ENCODE data around the gene RNF225.

The RNF225 gene

DNA sequence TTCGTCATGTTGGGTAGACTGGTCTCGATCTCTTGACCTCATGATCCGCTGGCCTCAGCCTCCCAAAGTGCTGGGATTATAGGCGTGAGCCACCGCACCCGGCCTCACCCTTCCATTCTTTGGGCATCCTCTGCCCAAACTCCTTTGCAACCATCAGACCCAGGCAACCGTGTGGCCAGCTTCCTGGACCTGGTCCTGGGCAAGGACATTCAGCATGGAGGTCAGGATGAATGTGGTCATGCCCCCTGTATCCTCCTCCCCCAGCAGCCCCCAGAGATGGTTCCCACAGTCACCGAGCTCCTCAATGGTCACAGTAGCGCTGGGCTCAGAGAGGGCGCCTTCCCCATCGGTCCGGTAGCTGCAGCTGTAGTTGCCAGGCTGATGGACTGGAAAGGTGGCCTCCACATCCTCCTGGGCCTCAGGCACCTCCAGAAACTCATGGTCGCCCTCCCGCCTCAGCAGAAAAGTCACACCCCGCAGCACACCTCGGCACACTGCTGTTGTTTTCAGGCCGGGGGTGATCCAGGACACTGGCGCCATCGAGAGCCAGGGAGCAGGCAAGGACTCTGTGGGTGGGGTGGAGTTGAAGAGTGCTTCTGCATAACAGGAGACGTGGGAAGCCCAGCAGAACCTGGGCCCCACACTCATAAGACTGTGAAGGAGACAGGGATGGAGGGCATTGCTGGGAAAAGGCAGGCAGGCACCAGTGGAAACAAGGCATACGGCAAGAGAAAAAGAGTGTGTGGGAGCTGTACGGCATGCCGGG lies 43.3 kb upstream of the RNF225 start:
- TF ChIP-seq, protein P1, sequence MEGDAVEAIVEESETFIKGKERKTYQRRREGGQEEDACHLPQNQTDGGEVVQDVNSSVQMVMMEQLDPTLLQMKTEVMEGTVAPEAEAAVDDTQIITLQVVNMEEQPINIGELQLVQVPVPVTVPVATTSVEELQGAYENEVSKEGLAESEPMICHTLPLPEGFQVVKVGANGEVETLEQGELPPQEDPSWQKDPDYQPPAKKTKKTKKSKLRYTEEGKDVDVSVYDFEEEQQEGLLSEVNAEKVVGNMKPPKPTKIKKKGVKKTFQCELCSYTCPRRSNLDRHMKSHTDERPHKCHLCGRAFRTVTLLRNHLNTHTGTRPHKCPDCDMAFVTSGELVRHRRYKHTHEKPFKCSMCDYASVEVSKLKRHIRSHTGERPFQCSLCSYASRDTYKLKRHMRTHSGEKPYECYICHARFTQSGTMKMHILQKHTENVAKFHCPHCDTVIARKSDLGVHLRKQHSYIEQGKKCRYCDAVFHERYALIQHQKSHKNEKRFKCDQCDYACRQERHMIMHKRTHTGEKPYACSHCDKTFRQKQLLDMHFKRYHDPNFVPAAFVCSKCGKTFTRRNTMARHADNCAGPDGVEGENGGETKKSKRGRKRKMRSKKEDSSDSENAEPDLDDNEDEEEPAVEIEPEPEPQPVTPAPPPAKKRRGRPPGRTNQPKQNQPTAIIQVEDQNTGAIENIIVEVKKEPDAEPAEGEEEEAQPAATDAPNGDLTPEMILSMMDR (IDR thresholded peaks at IDR 0.05) = no peak

DNA sequence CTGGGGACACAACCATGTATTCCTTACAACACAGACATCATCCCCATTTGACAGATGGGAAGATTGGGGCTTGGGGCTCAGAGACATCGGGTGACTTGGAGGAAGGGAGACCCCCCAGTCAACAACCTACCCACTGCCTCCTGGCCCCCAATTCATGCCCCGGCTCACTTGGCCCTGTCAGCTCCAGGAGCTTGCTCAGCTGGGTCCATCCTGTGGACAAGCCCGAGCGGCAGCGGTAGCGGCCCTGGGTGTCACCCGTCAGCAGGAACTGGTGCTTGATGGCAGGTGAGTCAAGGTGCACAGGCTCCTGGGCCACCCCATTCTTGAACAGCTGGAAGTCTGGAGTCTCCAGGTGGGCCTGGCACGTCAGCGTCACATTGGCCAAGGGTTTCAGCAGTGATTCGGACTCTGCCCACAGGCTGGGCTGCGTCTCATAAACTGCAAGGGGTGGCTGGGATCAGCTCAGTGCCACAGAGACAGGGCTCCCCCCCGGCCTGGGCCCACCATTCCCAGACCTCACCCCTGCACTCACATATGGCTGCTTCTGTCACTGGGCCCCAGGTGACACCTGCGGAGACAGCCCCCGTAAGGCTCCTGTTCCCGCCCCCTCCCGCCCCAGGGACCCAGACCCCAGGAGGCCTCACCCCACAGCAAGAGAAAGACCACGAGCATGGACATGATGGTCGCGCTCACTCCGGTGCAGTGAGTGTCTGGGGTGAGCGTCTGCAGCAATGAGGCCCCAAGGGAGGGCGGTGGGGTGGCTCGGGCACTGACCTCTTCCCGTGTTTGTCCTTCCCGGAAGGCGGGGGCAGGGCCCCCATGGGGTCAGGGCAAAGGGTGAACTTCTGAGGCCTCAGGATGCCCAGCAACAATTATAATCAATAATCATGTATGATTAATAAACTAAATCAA lies 42.4 kb upstream of the RNF225 start, which contains the start of gene A1BG:
Gene A1BG, minus strand, starts transcription at position 733 of the 912 bp plus-strand sequence. Its CDS starts 55 bp downstream, at position 678.
- TF ChIP-seq, protein P1 (IDR thresholded peaks at IDR 0.05) = no peak

DNA sequence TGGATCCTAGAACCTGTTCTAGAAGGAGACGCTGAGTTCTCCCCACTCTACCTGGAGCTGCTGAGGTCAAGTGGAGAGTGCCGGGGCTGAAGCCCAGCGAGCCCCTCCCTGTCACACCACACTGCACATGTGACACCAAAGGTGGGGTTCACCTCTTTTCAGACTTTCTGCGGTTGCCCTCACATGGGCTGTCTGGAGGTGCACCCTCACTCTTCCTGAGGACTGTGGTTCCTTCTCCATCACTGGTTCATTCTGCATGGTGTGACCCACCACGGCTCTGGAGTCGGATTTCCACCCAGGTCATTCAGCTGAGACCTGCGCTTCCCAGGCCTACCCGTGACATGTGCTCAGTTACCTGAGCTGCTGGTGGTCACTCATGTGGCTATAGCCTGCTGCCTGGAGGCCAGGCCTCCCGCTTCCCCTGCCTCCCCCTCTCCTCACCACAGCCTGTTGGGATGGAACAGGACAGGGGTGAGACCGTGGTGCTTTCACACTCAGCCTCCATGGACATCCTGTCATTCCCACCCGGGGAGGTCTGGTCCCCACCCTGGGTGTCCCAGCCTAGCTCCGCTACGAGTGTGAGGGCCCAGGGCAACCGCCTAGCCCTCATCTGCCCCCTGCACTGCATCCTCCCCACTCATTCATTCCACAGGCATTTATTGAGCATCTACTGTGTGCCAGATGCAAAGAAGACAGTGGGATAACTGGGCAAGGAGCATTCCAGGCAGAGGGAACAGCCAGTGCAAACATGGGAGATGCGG lies 41.6 kb upstream of the RNF225 start:
- TF ChIP-seq, protein P1 (IDR thresholded peaks at IDR 0.05) = no peak

DNA sequence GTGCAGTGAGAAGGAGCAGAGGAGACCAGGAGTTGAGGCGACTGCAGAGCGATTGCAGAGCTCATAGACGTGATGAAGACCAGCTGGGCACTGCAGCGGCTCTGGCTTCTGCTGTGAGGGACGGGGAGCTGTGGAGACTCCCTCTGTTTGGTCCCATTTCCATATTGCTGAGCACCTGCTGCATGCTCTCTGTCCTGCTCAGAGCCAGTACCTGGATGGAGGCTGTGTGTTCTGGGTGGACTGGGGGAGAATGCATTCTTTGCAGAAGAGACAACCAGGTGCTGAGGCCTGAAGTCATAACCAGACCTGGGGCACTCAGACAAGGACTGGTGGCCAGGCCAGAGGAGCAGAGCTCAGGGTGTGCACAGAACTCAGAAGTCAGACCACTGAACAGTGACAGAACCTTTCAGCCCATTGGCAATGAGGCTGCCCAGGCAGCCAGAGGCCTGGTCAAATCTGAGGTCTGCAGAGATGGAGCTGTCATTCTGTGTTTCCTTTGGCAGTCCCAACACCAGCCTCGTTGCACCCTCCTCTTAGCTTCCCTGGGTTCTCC lies 40.9 kb upstream of the RNF225 start:
- TF ChIP-seq, protein P1 (IDR thresholded peaks at IDR 0.05) = no peak

DNA sequence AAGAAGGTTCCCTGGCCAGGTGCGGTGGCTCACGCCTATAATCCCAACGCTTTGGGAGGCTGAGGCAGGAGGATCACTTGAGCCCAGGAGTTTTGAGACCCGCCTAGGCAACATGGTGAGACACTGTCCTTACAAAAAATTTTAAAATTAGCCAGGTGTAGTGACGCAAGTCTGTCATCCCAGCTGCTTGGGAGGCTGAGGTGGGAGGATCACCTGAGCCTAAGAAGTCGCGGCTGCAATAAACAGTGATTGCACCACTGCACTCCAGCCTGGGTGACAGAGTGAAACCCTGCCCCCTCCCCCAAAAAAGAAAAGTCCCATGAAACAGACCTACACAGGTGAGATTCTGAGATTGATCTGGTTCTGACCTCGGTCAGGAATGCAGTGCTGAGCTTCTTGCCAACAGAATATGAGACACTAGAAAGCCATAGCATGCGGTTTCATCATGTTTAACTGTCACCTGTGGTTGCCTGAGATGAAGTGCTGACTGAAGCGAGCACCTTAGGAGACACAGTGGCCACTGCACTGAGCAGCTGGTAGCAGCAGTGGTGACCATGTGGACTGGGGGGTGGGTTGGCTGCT lies 40.1 kb upstream of the RNF225 start:
- TF ChIP-seq, protein P1 (IDR thresholded peaks at IDR 0.05) = no peak

DNA sequence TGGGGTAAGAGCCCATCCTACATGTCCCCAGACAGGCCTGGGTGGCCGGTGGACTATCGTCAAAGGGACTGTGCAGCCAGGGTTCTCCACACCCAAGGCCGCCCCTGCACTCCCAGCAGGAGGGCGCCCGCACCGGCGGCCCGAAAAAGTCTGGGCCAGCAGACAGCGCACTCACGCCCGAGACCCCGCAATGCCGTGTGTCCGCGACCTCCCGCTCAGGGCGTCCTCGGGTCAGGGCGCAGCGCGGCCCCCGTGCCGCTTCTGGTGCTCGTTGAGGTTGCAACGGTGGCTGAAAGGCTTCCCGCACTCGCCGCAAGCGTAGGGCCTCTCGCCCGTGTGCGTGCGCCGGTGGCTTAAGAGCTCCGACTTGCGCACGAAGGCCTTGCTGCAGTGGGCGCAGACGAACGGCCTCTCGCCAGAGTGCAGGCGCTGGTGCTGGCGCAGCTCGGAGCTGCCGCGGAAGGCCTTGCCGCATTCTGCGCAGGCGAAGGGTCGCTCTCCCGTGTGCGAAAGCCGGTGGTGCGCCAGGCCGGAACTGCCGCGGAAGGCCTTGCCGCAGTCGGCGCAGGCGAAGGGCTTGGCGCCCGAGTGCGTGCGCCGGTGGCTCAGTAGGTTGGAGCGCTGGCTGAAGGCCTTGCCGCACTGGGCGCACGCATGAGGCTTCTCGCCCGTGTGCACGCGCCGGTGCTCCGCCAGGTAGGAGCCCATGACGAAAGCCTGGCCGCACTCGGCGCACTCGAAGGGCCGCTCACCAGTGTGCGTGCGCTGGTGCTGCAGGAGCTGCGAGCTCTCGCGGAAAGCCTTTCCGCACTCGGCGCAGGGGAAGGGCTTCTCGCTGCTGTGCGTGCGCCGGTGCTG lies 39.3 kb upstream of the RNF225 start:
- TF ChIP-seq, protein P1 (IDR thresholded peaks at IDR 0.05) = no peak

Measured in LNCAP (cell line).